KMS-11 (cell line): ENCODE data around the gene RNF26.

Experiments
- H2AFZ ChIP-seq: fragments of 200-600 bp; sonication (generic); 2 replicates; pipeline ENCODE4 v1.6.1; 2016; ENCODE audit warnings: antibody characterized with exemption, mixed run types, low read depth
- H3K27ac ChIP-seq: fragments of 200-600 bp; sonication (generic); 2 replicates; pipeline ENCODE4 v1.6.1; 2016; ENCODE audit warnings: mild to moderate bottlenecking, mixed run types
- H3K27me3 ChIP-seq: fragments of 200-600 bp; sonication (generic); 2 replicates; pipeline ENCODE4 v1.6.1; 2017; ENCODE audit warnings: mild to moderate bottlenecking, low read depth, mixed run types, moderate library complexity; ENCODE audit not compliant: insufficient read depth
- H3K36me3 ChIP-seq: fragments of 200-600 bp; sonication (generic); 2 replicates; pipeline ENCODE4 v1.6.1; 2017; ENCODE audit warnings: mild to moderate bottlenecking, mixed run types; ENCODE audit not compliant: insufficient read depth
- H3K4me1 ChIP-seq: fragments of 200-600 bp; sonication (generic); 2 replicates; pipeline ENCODE4 v1.6.1; 2016; ENCODE audit warnings: mild to moderate bottlenecking, low read depth, mixed run types; ENCODE audit not compliant: poor library complexity, severe bottlenecking
- H3K4me2 ChIP-seq: fragments of 200-600 bp; sonication (generic); 2 replicates; pipeline ENCODE4 v1.7.0; 2016; ENCODE audit warnings: mild to moderate bottlenecking, mixed run types
- H3K4me3 ChIP-seq: fragments of 200-600 bp; sonication (generic); IDR thresholded peaks from 2 replicates; pipeline ENCODE4 v1.6.1; 2017; ENCODE audit warnings: low read depth, low read length, mixed read lengths; ENCODE audit not compliant: insufficient read depth
- H3K79me2 ChIP-seq: fragments of 200-600 bp; sonication (generic); 2 replicates; pipeline ENCODE4 v1.6.1; 2016; ENCODE audit warnings: low read depth, mixed run types; ENCODE audit not compliant: insufficient read depth
- H3K9ac ChIP-seq: fragments of 200-600 bp; sonication (generic); 2 replicates; pipeline ENCODE4 v1.6.1; 2016; ENCODE audit warnings: mild to moderate bottlenecking, mixed run types
- H4K20me1 ChIP-seq: fragments of 200-600 bp; sonication (generic); 2 replicates; pipeline ENCODE4 v1.6.1; 2016; ENCODE audit warnings: mild to moderate bottlenecking, mixed run types; ENCODE audit not compliant: insufficient read depth
- CTCF ChIP-seq: fragments of 200-600 bp; sonication (generic); conservative IDR thresholded peaks from 2 replicates; pipeline ENCODE4 v1.6.1; 2017; ENCODE audit warnings: low read depth, mild to moderate bottlenecking, antibody characterized with exemption, low read length, moderate library complexity, mixed read lengths

The RNF26 gene

GRCh38 chr11:119342362-119343130 is 8.2 kb downstream of the RNF26 start:
- H3K79me2 ChIP-seq, result no peaks in the 10 kb centered on the region
- H3K4me2 ChIP-seq, result no peak overlapping the region
- no peak overlapping the region for H2AFZ ChIP-seq
- H3K27me3 ChIP-seq, result peaks cover 4% of the 10 kb centered on the region; the same call in 1 of the 2 replicates
- no peak overlapping the region for H3K4me3 ChIP-seq
- H3K36me3 ChIP-seq, result no peaks in the 10 kb centered on the region
- H3K9ac ChIP-seq, result no peak overlapping the region
- H3K4me1 ChIP-seq, result no peaks in the 10 kb centered on the region
- H3K27ac ChIP-seq, result no peak overlapping the region
- TF ChIP-seq CTCF, result no peak
- H4K20me1 ChIP-seq, result no peaks in the 10 kb centered on the region

- Histone ChIP-seq H3K79me2 (no peaks in the 10 kb centered on the region), H3K36me3 (no peaks in the 10 kb centered on the region), H3K4me2 (no peak overlapping the region), H3K27me3 (peaks cover 10% of the 10 kb centered on the region; the same call in 1 of the 2 replicates), H3K4me1 (no peaks in the 10 kb centered on the region), H3K9ac (no peak overlapping the region), H3K27ac (no peak overlapping the region), H3K4me3 (no peak overlapping the region), H2AFZ (no peak overlapping the region), H4K20me1 (no peaks in the 10 kb centered on the region)
- TF ChIP-seq CTCF, result no peak
These were observed 9.4 kb downstream of the RNF26 start for GRCh38 chr11:119343726-119344125.

- Histone ChIP-seq H3K4me1 (no peaks in the 10 kb centered on the region), H2AFZ (no peak overlapping the region), H3K79me2 (no peaks in the 10 kb centered on the region), H4K20me1 (no peaks in the 10 kb centered on the region), H3K27me3 (peaks cover 10% of the 10 kb centered on the region; the same call in 1 of the 2 replicates), H3K4me3 (no peak overlapping the region), H3K9ac (no peak overlapping the region), H3K27ac (no peak overlapping the region), H3K36me3 (no peaks in the 10 kb centered on the region), H3K4me2 (no peak overlapping the region)
- no peak for TF ChIP-seq CTCF
These were observed 10.1 kb downstream of the RNF26 start for GRCh38 chr11:119344291-119345010.

GRCh38 chr11:119345685-119346084 is 11.4 kb downstream of the RNF26 start:
- H2AFZ ChIP-seq, result no peak overlapping the region
- no peaks in the 10 kb centered on the region for H4K20me1 ChIP-seq
- H3K4me1 ChIP-seq, result no peaks in the 10 kb centered on the region
- no peaks in the 10 kb centered on the region for H3K36me3 ChIP-seq
- H3K9ac ChIP-seq, result no peak overlapping the region
- no peaks in the 10 kb centered on the region for H3K79me2 ChIP-seq
- H3K4me2 ChIP-seq, result no peak overlapping the region
- no peak overlapping the region for H3K27ac ChIP-seq
- peaks cover 11% of the 10 kb centered on the region; the same call in 1 of the 2 replicates for H3K27me3 ChIP-seq
- no peak overlapping the region for H3K4me3 ChIP-seq
- TF ChIP-seq CTCF, result no peak
